Neutrophil (primary cell): ENCODE data around the gene NEURL4.

Experiments used
- H3K27ac ChIP-seq: fragments of 200-600 bp; sonication (generic); 2 replicates; pipeline ENCODE4 v1.5.1; 2016; ENCODE audit warnings: mild to moderate bottlenecking, moderate library complexity
- H3K27me3 ChIP-seq: fragments of 200-600 bp; sonication (generic); 2 replicates; pipeline ENCODE4 v1.6.0; 2016; ENCODE audit warnings: mild to moderate bottlenecking
- H3K36me3 ChIP-seq: fragments of 200-600 bp; sonication (generic); 2 replicates; pipeline ENCODE4 v1.5.1; 2017
- H3K4me1 ChIP-seq, 2 experiments: fragments of 200-600 bp in 1 of 2; sonication (generic) in 1 of 2; 1 replicate in 1 of 2; 2 replicates in 1 of 2; pipeline versions ENCODE4 v1.5.1 to v1.6.1; 2013 to 2016; ENCODE audit warnings: low read depth in 1 of 2, low read length in 1 of 2, mild to moderate bottlenecking in 1 of 2, moderate library complexity in 1 of 2; ENCODE audit not compliant: control insufficient read depth in 1 of 2, insufficient read depth in 1 of 2
- H3K4me3 ChIP-seq, 2 experiments: fragments of 200-600 bp in 1 of 2; sonication (generic) in 1 of 2; 1 replicate in 1 of 2; 2 replicates in 1 of 2; pipeline ENCODE4 v1.5.1; 2013 to 2016; ENCODE audit warnings: low read depth in 1 of 2, low read length in 1 of 2, mild to moderate bottlenecking in 1 of 2, moderate library complexity in 1 of 2
- H3K9me3 ChIP-seq: fragments of 200-600 bp; sonication (generic); 2 replicates; pipeline ENCODE4 v1.5.1; 2016
- CTCF ChIP-seq: fragments of 200-600 bp; sonication (generic); IDR thresholded peaks from 2 replicates; pipeline ENCODE4 v1.5.1; 2016; ENCODE audit warnings: antibody characterized with exemption

Gene NEURL4

DNA sequence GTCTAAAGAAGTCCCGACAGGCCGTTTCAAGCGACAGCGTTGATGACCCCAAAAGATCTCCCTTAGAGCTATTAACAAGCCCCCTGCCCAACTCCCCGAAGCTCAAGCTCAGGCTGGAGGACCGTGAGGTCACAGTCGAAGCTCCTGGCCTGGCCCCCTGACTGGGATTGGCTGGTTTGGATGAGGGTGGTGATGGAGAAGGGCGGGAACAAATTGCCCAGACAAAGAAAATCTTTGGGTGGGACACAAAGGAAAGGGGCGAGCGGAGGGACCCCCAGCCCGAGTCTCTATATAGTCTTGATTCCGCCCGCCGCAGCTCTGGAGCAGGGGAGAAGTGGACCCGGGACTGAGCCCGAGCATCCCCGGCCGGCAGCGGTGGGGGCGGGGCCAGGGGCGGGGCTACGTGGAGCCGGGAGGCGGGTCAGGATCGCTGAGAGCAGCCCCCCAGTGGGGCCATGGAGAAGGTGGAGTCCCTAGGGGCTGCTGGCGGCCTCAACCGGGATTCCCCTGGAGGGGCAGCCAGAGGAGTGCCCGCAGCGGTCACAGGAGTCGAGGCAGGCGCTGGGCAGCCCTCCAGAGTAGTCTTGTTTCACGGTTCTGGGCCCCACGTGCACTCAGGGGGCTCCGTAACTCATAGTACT is 982 bp upstream of the NEURL4 start:
- peak overlapping the region; percentile 78 to 100 for H3K4me3 ChIP-seq
- H3K36me3 ChIP-seq: peaks cover 2% of the 10 kb centered on the region
- H3K27ac ChIP-seq: peak overlapping the region; percentile 96
- no peaks in the 10 kb centered on the region for H3K27me3 ChIP-seq
- no peaks in the 10 kb centered on the region for H3K9me3 ChIP-seq
- H3K4me1 ChIP-seq: peaks cover 17 to 31% of the 10 kb centered on the region in 2 experiments
- TF ChIP-seq CTCF: no peak

DNA sequence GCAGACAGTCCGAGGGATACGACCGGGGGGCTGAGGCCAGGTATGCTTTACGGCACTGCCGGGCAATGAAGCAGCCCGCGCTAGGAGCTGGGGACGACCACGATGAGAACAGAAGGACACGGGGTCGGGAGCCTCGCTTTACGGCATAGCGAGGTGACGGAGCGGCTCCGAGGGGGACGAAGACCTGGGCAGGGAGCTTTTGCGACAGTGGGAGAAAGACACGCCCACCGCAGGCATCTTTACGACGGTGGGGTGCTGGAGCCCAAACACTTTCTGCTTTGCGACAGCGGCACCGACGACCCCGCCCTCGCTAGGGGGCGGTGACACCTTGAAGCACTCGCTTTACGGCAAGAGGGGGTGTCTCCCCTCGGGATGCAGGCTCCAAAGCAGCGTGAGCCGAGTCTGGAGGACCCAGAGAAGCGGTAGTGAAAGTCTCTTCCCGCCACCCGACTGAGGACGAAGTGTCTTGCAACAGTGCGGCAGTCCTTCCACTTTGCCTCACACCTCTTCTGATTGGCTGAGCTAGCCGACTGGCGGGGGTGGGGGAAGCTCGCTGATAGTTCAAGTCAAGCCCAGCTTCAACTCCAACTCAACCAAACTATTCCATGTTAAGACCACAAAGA is 350 bp upstream of the NEURL4 start:
- Histone ChIP-seq H3K36me3 (peaks cover 8% of the 10 kb centered on the region), H3K4me3 (peak overlapping the region; percentile 78 to 100), H3K9me3 (no peaks in the 10 kb centered on the region), H3K27ac (peak overlapping the region; percentile 96), H3K27me3 (no peaks in the 10 kb centered on the region), H3K4me1 (peaks cover 16 to 30% of the 10 kb centered on the region in 2 experiments)
- TF ChIP-seq CTCF: no peak

GRCh38 chr17:7328009-7328408 is 1.1 kb downstream of the NEURL4 start:
- Histone ChIP-seq H3K27ac (no peak overlapping the region), H3K36me3 (peaks cover 19% of the 10 kb centered on the region), H3K27me3 (no peaks in the 10 kb centered on the region), H3K4me3 (peak overlapping the region in 1 of 2 experiments; percentile 78), H3K9me3 (no peaks in the 10 kb centered on the region), H3K4me1 (peaks cover 20 to 26% of the 10 kb centered on the region in 2 experiments)
- no peak for TF ChIP-seq CTCF

DNA sequence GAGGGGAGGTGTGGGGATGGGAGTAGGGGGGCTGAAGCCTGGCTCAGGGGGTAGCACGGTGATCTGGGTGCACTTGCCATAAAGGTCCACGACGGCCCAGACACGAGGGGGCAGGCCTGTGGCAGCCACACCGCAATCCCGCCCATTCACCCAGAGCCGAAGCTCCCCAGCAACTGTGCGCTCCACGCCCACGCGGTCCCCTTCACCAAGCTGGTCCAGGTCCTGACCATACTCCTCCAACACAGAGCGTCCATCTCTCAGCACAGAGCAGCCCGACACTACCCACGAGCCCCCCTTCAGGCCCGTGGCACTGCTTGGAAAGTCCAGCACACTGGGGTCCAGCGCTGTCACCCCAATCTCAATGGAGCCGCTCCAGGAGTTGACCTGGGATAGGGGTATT is 1.6 kb downstream of the NEURL4 start:
- H3K9me3 ChIP-seq: no peaks in the 10 kb centered on the region
- peaks cover 20 to 23% of the 10 kb centered on the region in 2 experiments for H3K4me1 ChIP-seq
- no peak for TF ChIP-seq CTCF
- H3K4me3 ChIP-seq: no peak overlapping the region
- H3K27me3 ChIP-seq: no peaks in the 10 kb centered on the region
- peaks cover 24% of the 10 kb centered on the region for H3K36me3 ChIP-seq
- no peak overlapping the region for H3K27ac ChIP-seq

GRCh38 chr17:7327056-7327455 is 2.1 kb downstream of the NEURL4 start:
- no peaks in the 10 kb centered on the region for H3K27me3 ChIP-seq
- no peak for TF ChIP-seq CTCF
- peaks cover 28% of the 10 kb centered on the region for H3K36me3 ChIP-seq

More at GRCh38 chr17:7327056-7327455, 2.1 kb downstream of the NEURL4 start:
- peaks cover 19 to 20% of the 10 kb centered on the region in 2 experiments for H3K4me1 ChIP-seq
- no peak overlapping the region for H3K4me3 ChIP-seq
- H3K27ac ChIP-seq: no peak overlapping the region
- H3K9me3 ChIP-seq: no peaks in the 10 kb centered on the region
